DMS 273 treated with DMSO at 0.1 percent for 48 hours (cell line): ENCODE results near the gene UNC13B.

Source experiments
- DNase-seq: peaks from one replicate; lab custom pipeline; 2025; lab: John Stamatoyannopoulos, UW

UNC13B gene

GRCh38 chr9:35277628-35278359, 116.0 kb downstream of the UNC13B start:
- no peak for DNase-seq

- no peak for DNase-seq
Observed at GRCh38 chr9:35279946-35280345, 118.1 kb downstream of the UNC13B start.

- DNase-seq = no peak
Observed at GRCh38 chr9:35280399-35280798, 118.6 kb downstream of the UNC13B start.

GRCh38 chr9:35285731-35286130, 123.9 kb downstream of the UNC13B start:
- DNase-seq = no peak

- no peak for DNase-seq
Observed at GRCh38 chr9:35286381-35286780, 124.6 kb downstream of the UNC13B start.

DNA sequence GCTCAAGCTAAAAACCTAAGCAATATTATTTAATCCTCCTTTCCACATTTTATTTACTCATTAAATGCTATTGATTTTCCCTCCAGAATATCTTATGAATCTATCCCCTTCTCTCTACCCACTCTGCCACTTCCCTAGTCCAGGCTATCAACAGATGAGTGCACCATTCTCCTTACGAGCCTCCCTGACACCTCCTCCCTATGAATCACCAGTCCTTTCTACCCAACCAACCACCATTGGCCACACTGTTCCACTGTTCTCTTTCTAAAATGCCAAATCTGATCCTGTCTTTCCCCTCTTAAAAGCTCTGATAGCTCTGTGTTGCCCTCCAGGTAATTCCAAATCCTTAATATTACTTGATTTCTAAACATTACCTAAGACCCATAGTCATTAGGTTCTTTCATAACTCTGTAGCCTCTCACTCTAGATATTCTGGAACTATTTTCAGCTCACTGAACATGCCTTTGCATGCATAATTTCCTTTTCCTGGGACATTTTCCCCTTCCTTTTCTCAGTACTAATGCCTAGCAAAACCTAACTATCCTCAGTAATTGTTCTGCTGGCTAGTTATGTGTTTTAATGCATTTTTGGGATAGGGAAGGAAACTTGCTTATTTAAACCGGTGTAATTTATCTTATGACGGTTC, 126.3 kb downstream of the UNC13B start:
- no peak for DNase-seq

DNA sequence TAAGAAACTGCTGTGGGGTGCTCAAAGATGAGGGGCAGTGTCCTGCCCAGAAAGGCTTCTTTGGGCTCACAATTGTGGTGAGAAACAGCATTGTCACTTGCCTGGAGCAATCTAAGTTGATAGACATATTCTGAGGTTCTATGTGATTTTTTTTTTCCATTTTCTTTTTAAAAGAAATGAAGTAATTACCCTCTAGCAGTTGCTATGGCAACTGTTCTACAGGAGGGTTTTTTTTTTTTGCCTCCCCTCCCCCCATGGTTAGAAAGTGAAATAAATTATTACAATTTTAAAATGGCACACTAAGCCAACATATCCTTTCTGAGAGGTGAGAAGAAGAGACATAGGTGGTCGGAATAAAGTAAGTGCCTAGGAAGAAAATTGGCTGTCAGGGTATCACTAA, 127.0 kb downstream of the UNC13B start:
- no peak for DNase-seq

- DNase-seq = no peak
Observed at GRCh38 chr9:35293376-35293964, 131.7 kb downstream of the UNC13B start.

- no peak for DNase-seq
Observed at GRCh38 chr9:35294066-35294465, 132.3 kb downstream of the UNC13B start.

DNA sequence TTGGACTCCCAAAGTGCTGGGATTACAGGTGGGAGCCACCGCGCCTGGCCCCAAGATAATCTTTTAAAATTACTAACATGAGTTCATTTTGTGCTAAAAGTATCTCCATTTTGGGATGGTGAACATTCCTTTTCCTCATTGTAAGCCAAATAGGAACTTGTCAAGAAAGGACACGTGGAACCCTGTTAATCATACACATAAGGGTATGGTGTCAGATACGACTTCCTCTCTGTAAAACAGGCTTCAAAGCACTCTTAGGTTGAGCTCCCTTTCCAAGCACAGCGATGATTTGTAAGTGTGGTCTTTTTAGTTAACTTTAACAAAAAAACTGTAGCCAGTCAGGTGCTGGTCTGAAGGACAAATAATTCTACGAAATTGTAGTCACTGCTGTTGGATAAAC, 132.7 kb downstream of the UNC13B start:
- no peak for DNase-seq

DNA sequence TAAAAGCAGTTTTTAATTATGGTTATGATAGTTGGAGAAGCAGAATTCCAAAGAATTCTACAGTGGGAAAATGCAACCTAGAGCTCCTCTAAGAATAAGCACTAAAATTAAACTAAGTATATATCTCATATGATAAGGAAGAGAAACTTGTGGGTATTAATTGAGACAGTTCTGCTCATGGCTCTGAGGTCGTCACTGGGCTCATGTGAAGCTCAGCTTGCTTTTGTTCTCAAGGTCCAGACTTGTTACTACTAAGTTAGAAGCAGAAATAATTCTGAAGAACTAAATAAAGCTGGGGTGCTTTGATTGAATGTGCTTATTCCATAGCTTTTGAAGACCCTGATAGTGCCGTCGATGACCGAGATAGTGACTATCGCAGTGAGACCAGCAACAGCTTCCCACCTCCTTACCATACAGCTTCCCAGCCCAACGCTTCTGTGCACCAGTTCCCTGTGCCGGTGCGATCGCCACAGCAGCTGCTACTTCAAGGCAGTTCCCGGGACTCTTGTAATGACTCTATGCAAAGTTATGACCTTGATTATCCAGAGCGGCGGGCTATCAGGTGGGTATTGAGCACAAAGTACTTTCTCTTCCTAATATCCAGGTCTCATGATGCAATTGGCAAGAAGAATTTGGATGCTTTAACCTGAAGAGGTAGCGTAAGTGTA, 133.7 kb downstream of the UNC13B start:
- no peak for DNase-seq

DNA sequence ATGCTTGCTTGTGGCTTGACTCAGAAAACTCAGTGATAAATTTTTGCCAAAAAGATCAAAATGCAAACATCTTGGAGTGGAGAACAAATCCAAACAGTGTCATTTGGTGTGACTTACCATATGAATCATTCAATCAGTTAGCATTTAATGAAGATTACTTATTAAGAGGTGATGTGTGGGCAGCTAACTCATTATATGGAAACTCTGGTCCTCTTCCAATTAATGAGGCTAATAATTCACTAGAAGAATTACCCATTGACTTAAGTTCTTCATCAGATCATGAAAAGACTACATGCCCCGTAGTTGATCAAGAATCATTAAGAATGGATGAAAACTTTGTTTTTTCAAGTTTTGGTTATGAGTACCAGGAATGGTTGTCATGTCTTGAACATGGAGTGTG, 141.8 kb downstream of the UNC13B start:
- DNase-seq = no peak

- DNase-seq = no peak
Observed at GRCh38 chr9:35306283-35306682, 144.5 kb downstream of the UNC13B start.

DNA sequence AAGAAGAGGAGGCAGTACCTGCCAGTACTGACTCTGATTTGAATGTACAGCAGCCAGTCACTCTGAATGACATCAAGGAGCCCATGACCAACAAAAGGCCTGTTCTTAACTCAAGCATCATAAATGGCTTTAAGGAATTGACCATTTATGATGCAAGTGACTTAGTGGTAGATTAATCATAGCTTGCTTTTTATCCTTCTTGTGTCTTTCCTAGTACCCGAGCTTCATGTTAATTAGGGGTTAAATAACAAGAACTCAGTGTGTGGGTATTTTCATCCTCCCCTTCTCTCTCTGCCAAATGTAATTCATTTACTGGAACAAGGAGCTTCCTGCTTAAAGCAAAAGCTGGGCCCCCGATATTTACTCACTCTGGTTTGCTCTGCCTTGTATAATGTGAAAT, 146.5 kb downstream of the UNC13B start:
- no peak for DNase-seq

DNA sequence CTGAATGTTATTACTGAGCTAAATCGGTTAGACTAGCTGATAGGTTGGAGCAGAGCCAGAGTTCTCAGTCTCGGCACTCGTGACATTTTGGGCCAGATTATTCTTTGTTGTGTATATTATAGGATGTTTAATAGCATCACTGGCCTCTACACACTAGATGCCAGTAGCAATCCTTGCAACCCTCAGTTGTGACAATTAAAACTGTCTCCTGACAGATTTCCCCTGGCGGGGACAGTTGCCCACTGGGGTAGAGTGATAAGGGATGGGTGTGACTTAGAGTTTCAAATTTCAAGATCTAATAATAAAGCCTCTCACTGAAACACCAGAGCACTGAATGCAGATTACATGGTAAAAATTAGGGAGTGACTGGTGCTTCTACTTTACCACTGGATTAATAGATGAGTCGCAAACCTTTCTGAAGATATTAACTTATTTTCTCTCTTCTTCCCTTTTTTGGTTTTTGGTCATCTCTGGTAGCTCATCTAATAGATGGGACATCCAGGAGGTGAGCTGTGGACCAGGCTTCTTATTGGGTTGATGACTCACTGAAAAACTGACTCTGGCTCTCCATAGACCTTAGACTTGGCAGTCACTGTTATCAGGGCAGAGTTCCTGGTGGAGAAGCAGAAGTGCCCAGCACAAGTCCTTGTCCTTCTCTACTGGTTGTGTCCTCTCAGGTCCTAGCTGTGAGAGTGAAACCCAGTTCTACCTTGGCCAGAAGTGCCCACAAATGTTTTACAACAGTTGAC, 150.3 kb downstream of the UNC13B start:
- DNase-seq = no peak

DNA sequence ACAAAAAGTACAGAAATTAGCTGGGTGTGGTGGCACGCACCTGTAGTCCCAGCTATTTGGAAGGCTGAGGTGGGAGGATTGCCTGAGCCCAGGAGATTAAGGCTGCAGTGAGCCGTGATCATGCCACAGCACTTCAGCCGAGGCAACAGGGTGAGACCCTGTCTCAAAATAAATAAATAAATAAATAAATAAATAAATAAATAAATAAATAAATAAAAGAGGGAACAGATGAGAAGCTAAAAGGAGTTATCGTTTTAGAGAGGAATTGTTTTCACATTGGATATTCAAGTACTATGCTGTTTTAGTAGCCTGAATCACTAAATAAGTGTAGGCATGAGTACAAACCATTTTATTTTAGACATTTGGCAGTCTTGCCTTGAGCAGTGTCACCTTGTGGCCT, 151.7 kb downstream of the UNC13B start:
- DNase-seq = no peak

GRCh38 chr9:35313916-35314315, 152.1 kb downstream of the UNC13B start:
- DNase-seq = peak; percentile 64

GRCh38 chr9:35318741-35319140, 156.9 kb downstream of the UNC13B start:
- DNase-seq = no peak

DNA sequence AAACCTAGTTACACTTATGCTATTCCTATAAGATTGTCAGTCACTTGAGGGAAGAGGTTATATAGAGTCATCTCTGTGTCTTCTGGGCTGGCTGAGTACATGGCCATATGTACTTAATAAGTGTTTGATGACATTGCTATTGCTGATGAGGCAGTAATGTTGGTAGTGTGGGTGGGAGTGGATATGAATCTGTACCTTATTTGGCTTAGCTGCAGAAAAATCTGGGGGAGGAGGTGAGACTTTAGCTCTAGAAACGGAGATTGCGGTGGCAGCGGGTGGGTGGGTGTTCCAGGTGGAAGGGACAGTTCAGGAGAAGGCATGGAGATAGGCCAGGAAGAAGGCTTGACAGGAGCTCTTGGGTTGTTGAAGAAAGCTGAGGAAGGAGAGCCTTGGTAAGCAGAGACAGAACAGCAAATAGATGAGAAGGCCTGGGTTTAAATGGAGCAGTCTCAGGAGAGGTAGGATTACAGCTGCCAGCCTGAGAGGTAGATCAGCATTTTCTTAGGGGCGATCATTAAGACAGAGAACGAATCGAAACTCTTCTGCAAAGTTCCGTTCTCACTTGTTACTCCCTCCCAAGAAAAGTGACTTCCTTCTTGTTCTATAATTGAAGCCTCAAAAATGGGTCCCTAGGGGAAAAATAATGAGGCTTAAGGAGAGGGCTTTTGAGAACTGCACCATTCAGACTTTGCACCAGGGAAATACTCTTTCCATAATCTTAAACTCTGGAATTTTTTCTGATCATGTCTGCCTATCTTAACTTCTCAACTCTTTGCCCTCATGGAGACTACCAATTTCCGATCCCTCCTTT, 160.5 kb downstream of the UNC13B start:
- no peak for DNase-seq

- no peak for DNase-seq
Observed at GRCh38 chr9:35324966-35325365, 163.2 kb downstream of the UNC13B start.

GRCh38 chr9:35333551-35333950, 171.7 kb downstream of the UNC13B start:
- no peak for DNase-seq
